Measurements from ENCODE around the gene MALAT1.

DNA sequence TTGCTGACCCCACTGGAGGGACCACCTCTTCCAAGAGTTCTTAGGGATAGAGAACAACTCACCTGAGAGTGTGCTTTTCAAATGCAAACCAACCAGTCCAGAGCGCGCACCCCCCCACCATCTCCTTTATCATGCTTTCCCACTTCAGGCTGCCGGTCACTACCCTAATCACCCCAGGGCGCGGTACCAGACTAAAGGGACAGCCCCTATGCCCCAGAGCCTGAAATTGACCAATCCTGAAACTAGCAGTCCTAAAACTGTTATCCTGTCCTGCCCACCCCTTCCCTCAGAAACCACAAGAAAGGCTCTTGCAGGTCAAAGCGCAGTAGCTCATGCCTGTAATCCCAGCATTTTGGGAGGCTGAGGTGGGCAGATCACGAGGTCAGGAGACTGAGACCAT lies 39.3 kb upstream of the MALAT1 start:
- no peak for TF ChIP-seq CTCF (IDR thresholded peaks at IDR 0.05)
- TF ChIP-seq EP300 (IDR thresholded peaks at IDR 0.05): no peak
